GM03348 (cell line): ENCODE data around the gene FAM81A.
"Not testable (repeated sequence)": the region's sequence is repeated elsewhere in the genome, so short reads cannot be mapped to it uniquely, and the experiment has no call there.

Experiments used
- DNase-seq: peaks from one replicate; pipeline ENCODE4 v3.0.0; 2012; ENCODE audit warnings: low spot score

FAM81A gene

GRCh38 chr15:59437817-59438624 is at the start of gene FAM81A:
Gene FAM81A, plus strand, starts transcription at chr15:59438186. Its CDS starts 20,441 bp downstream, at chr15:59458627.
- peak; percentile 94 for DNase-seq

- DNase-seq, result peak; percentile 74
These were observed 49.3 kb upstream of the FAM81A start for GRCh38 chr15:59388670-59389069.

GRCh38 chr15:59392299-59392698 is 45.7 kb upstream of the FAM81A start:
- no peak for DNase-seq

DNA sequence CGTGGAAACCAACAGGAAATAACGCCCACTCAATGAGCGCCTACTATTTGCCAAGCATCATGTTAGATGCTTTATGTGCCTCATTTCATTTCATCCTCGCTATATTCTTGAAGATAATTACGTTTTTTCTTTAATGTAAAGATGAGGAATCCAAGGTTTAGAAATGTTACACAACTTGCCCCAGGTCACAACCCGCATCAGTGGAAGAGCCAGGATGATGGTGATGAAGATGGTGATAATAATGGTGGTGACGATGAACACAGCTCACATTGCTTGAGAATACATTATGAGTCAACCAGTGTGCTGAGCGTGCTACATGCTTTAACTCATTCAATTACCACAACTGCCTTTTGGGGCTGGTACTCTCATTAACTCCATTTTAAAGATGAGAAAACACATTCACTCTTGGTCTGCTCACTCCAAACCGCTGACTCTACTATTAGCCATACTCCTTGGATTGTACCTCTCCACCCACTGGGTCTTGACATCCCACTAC is 43.8 kb upstream of the FAM81A start:
- no peak for DNase-seq

- no peak for DNase-seq
These were observed 41.8 kb upstream of the FAM81A start for GRCh38 chr15:59396211-59396610.

- DNase-seq, result no peak
These were observed 41.3 kb upstream of the FAM81A start for GRCh38 chr15:59396679-59397078.

DNA sequence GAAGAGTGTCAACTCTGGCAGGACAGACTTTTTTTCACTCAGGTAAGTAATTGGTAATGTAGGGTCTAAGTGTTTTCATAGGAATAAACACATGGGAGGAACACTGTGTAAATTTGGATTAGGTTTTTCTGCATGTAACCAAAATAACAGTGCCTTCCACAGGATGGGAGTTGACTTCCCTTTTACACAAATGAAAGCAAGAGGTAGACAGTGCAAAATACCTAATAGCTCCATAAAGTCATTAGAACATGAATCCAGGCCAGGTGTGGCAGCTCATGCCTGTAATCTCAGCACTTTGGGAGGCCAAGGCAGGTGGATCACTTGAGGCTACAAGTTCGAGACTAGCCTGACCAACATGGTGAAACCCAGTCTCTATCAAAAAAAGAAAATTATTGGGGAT is 39.8 kb upstream of the FAM81A start:
- DNase-seq, result no peak

GRCh38 chr15:59399465-59400102 is 38.4 kb upstream of the FAM81A start:
- no peak for DNase-seq

GRCh38 chr15:59400103-59400813 is 37.7 kb upstream of the FAM81A start:
- DNase-seq, result no peak

GRCh38 chr15:59401051-59401823 is 36.7 kb upstream of the FAM81A start:
- not testable (repeated sequence) for DNase-seq

DNA sequence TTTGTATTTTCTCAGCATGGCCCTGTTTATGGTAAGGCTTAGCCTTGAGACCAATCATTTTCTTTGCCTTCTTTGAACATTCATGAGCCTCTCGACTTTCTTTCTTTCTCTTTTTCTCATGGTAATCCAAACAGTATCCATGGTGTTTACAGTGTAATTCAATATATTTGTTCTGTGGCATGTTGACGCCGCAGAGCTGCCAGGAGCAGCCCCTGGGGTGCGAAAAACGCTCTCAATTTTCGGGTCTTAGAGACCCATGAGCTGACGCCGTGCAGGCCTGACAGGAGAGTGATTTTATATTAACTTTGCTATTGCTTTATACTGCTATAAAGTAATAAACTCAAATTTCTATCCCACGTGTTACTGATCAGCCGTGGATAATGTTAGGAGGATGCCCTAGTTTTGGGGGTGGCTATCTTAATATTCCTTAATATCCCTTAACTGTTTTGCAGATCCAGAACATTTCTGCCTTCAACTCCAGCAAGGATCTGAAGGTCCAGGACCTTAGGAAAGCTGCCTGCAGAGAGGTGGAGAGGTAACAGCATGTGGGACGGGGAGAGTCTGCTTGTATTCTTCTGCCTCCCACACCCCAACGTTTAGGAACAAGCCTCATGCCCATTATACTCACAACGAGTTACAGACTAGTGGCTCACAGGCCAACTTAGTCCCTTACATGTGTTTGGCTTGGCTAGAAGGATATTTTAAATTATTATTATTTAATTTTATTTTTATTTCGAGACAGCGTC is 36.0 kb upstream of the FAM81A start:
- DNase-seq, result no peak

GRCh38 chr15:59405079-59405478 is 32.9 kb upstream of the FAM81A start:
- DNase-seq, result no peak

GRCh38 chr15:59406446-59406845 is 31.5 kb upstream of the FAM81A start:
- DNase-seq, result no peak

DNA sequence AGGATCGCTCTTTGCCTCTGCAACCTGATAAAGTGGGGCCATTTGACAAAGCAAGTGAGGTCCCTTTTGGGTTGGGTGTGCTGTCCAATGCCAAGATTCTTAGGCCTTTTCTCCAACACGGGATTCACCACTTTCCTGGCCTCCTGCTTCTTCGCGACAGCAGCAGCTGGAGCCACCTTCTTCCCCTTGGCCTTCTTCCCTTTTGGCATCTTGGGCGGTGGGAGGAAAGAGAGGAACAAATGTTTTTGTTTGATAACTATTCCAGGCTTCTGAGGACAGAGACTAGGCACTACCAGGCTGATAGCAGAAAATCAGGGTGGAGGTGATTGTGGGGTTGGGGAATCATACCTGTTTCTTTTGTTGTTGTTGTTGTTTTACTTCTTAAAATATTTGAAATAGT is 30.0 kb upstream of the FAM81A start:
- DNase-seq, result no peak

- DNase-seq, result no peak
These were observed 27.5 kb upstream of the FAM81A start for GRCh38 chr15:59410391-59410896.

DNA sequence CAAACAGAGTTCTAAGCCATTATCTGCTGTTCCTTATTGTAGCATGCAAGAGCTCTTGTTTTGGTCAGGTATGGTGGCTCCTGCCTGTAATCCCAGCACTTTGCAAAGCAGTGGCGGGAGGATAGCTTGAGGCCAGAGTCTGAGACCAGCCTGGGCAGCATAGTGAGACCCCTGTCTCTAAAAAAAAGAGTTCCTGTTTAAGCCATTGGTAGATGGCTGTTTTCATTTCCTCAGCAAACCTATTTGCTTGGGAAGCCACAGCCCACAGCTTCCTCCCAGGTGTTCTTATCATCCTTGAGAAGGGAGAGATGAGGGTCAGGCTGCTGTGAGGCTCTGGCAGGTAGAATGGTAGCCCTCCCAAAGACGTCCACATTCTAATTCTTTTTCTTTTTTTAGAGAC is 24.4 kb upstream of the FAM81A start:
- DNase-seq, result no peak

DNA sequence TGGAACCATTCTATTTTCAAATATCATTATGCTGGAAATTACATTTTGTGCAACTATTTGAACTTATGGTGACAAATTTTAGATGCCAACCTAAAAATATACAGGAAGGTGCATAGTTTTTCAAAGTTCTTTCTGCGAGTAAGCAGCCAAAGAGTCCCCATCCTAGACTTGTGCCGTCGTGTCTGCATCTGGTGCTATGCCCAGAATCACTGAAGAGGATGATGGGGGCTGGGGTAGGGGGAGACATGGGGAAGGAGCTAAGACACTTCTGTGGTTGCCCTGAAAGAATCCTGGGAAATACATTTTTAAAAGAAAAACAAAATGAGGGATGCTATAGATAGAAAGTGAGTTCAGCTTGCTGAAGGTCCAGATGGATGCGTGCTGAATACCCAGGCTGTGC is 21.2 kb upstream of the FAM81A start:
- no peak for DNase-seq

DNA sequence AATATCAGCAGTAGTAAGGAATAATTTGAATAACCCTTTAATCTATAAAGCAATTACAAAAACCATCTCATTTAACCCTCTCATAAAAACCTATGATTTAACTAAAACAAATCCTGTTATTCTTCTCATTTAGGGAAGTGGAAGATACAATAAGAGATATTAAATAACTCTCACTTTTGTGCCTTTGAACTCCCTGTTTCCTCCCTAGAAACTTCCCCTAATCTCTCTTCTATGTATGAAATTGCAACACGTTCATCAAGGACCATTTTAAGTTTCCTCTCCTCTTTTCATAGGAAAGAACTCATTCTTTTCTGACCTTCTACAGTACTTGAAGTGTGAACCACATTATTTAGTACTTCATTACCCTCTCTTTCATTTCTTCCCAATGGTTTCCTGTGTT is 18.8 kb upstream of the FAM81A start:
- no peak for DNase-seq

GRCh38 chr15:59420108-59420507 is 17.9 kb upstream of the FAM81A start:
- DNase-seq, result no peak

GRCh38 chr15:59420986-59421618 is 16.9 kb upstream of the FAM81A start:
- DNase-seq, result peak; percentile 29

DNA sequence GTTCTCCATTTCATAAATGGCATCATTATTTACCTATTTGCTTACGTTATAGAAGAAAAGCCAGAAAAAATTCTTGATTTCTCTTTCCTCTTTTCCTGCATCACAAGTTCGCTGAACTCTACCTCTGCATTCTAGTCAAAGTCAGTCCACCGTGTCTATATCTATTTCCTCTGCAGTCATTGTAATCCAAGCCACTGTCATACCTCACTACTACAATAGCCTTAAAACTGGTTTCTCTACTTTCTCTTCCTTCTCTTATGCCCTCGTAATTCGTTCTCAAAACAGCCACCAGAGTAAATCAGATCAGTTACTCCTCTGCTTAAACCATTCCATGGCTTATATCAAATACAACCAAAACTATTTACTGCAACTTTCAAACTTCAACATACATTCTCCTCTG is 13.4 kb upstream of the FAM81A start:
- DNase-seq, result no peak
